SK-N-SH (cell line): ENCODE measurements around the gene KCND3. TPM values are rescaled to one million over a fixed set of nuclear protein-coding genes. Genes with fewer than 3 reads are reported as not detected.

Experiments
- CTCF ChIA-PET: fragments of 300-600, 350-600 bp; formaldehyde crosslinking; extraction: SDS; loops from one replicate; lab custom pipeline; 2021; lab: Yijun Ruan, JAX
- POLR2A ChIA-PET: fragments of 350-600 bp; sonication (Branson Sonifier 250); formaldehyde crosslinking; extraction: SDS; loops from one replicate; lab custom pipeline; 2020; ENCODE audit warnings: antibody characterized with exemption, inconsistent platforms; lab: Yijun Ruan, JAX
- DNase-seq: peaks from one replicate; pipeline ENCODE4 v3.0.0; 2012
- H2AFZ ChIP-seq: fragments of 200-600 bp; sonication (generic); 2 replicates; pipeline ENCODE4 v1.8.1; 2016; ENCODE audit warnings: antibody characterized with exemption, mild to moderate bottlenecking, low read depth
- H3F3A ChIP-seq: fragments of 200-600 bp; sonication (generic); replicated peaks from 2 replicates; pipeline ENCODE3; 2016; ENCODE audit warnings: antibody characterized with exemption, mild to moderate bottlenecking; ENCODE audit not compliant: insufficient read depth
- H3K27ac ChIP-seq, 2 experiments: fragments of 200-500 bp in 1 of 2; fragments of 200-600 bp in 1 of 2; sonication (Bioruptor generic) in 1 of 2; sonication (generic), shearing (Covaris generic) in 1 of 2; 2 replicates each; pipeline versions ENCODE4 v1.5.1 to v1.6.1; 2014 to 2016; ENCODE audit warnings: low read depth in 2 of 2, inconsistent platforms in 1 of 2, low read length in 1 of 2, mild to moderate bottlenecking in 1 of 2, mixed read lengths in 1 of 2
- H3K27me3 ChIP-seq: fragments of 200-600 bp; sonication (generic), shearing (Covaris generic); 2 replicates; pipeline ENCODE4 v1.6.1; 2016; ENCODE audit warnings: mixed run types; ENCODE audit not compliant: insufficient read depth
- H3K36me3 ChIP-seq, 2 experiments: fragments of 200-500 bp in 1 of 2; fragments of 200-600 bp in 1 of 2; sonication (Bioruptor generic) in 1 of 2; sonication (generic) in 1 of 2; replicated peaks in 1 of 2; 2 replicates each; pipeline versions ENCODE3 to v1.5.1; 2014 to 2016; ENCODE audit warnings: low read length in 1 of 2, mild to moderate bottlenecking in 1 of 2; ENCODE audit not compliant: insufficient read depth in 2 of 2, control insufficient read depth in 1 of 2
- H3K4me1 ChIP-seq, 2 experiments: fragments of 200-500 bp in 1 of 2; fragments of 200-600 bp in 1 of 2; sonication (Bioruptor generic) in 1 of 2; sonication (generic), shearing (Covaris generic) in 1 of 2; 2 replicates each; pipeline versions ENCODE4 v1.5.1 to v1.6.1; 2014 to 2016; ENCODE audit warnings: low read depth in 1 of 2, low read length in 1 of 2, mixed run types in 1 of 2; ENCODE audit not compliant: insufficient read depth in 2 of 2, control insufficient read depth in 1 of 2
- H3K4me2 ChIP-seq: fragments of 200-600 bp; sonication (generic), shearing (Covaris generic); 2 replicates; pipeline ENCODE4 v1.6.1; 2017; ENCODE audit warnings: mixed run types
- H3K4me3 ChIP-seq, 2 experiments: fragments of 200-500 bp in 1 of 2; fragments of 200-600 bp in 1 of 2; sonication (Bioruptor generic) in 1 of 2; sonication (generic), shearing (Covaris generic) in 1 of 2; 2 replicates each; pipeline versions ENCODE4 v1.5.1 to v1.8.1; 2014 to 2016; ENCODE audit warnings: low read depth in 2 of 2, inconsistent platforms in 1 of 2, low read length in 1 of 2, mild to moderate bottlenecking in 1 of 2, mixed read lengths in 1 of 2, moderate library complexity in 1 of 2
- H3K79me2 ChIP-seq: fragments of 200-600 bp; sonication (generic); 2 replicates; pipeline ENCODE4 v1.8.1; 2017; ENCODE audit warnings: mild to moderate bottlenecking; ENCODE audit not compliant: insufficient read depth
- H3K9ac ChIP-seq: fragments of 200-600 bp; sonication (generic); 2 replicates; pipeline ENCODE4 v1.6.1; 2017; ENCODE audit warnings: mixed run types
- H3K9me2 ChIP-seq: fragments of 200-600 bp; sonication (generic); 2 replicates; pipeline ENCODE4 v1.6.1; 2017; ENCODE audit warnings: mixed run types
- H3K9me3 ChIP-seq: fragments of 200-600 bp; sonication (generic); 2 replicates; pipeline ENCODE4 v1.6.1; 2017; ENCODE audit warnings: mixed run types, mild to moderate bottlenecking, moderate library complexity
- H4K20me1 ChIP-seq: fragments of 200-600 bp; sonication (generic); 2 replicates; pipeline ENCODE4 v1.6.1; 2017; ENCODE audit warnings: mild to moderate bottlenecking, mixed run types; ENCODE audit not compliant: insufficient read depth
- CHD2 ChIP-seq: fragments of 150-350 bp; IDR thresholded peaks from 2 replicates; pipeline ENCODE4 v1.6.1; 2018; ENCODE audit warnings: low read length; ENCODE audit not compliant: partially characterized antibody
- ELF1 ChIP-seq: IDR thresholded peaks from 2 replicates; pipeline ENCODE4 v1.4.0; 2012
- FOSL2 ChIP-seq: IDR thresholded peaks from 2 replicates; pipeline ENCODE4 v1.4.0; 2012; ENCODE audit warnings: low read depth, mild to moderate bottlenecking, moderate library complexity, borderline replicate concordance
- FOXJ3 ChIP-seq: sonication (generic); formaldehyde crosslinking; IDR thresholded peaks from 2 replicates; pipeline ENCODE4 v1.5.1; 2020; ENCODE audit warnings: mild to moderate bottlenecking, missing genetic modification reagents
- FOXM1 ChIP-seq: IDR thresholded peaks from 2 replicates; pipeline ENCODE4 v1.4.0; 2012; ENCODE audit warnings: low read depth, mild to moderate bottlenecking
- GATA2 ChIP-seq: sonication (generic); formaldehyde crosslinking; IDR thresholded peaks from 2 replicates; pipeline ENCODE4 v1.5.0; 2020; ENCODE audit warnings: mild to moderate bottlenecking, missing genetic modification reagents
- IRF3 ChIP-seq: fragments of 150-350 bp; IDR thresholded peaks from 2 replicates; pipeline ENCODE4 v1.6.1; 2016; ENCODE audit warnings: mild to moderate bottlenecking, low read depth, low read length
- MEF2A ChIP-seq: IDR thresholded peaks from 2 replicates; pipeline ENCODE4 v1.4.0; 2012; ENCODE audit warnings: low read depth, borderline replicate concordance
- MXI1 ChIP-seq: IDR thresholded peaks from 2 replicates; pipeline ENCODE4 v1.6.1; 2012; ENCODE audit warnings: mild to moderate bottlenecking, low read depth, low read length, improper control_type of control experiment
- NFIC ChIP-seq: IDR thresholded peaks from 2 replicates; pipeline ENCODE4 v1.4.0; 2012; ENCODE audit warnings: borderline replicate concordance
- NRF1 ChIP-seq: IDR thresholded peaks from 2 replicates; pipeline ENCODE4 v1.6.1; 2012; ENCODE audit warnings: low read depth, mild to moderate bottlenecking, low read length
- POLR2AphosphoS5 ChIP-seq: IDR thresholded peaks from 2 replicates; pipeline ENCODE4 v1.6.1; 2012; ENCODE audit warnings: low read depth, low read length
- RCOR1 ChIP-seq: fragments of 150-350 bp; IDR thresholded peaks from 2 replicates; pipeline ENCODE4 v1.6.1; 2017; ENCODE audit warnings: antibody characterized with exemption, low read length
- RFX5 ChIP-seq: IDR thresholded peaks from 2 replicates; pipeline ENCODE4 v1.6.1; 2012; ENCODE audit warnings: mild to moderate bottlenecking, improper control_type of control experiment, low read length
- RXRA ChIP-seq: IDR thresholded peaks from 2 replicates; pipeline ENCODE4 v1.4.0; 2012; ENCODE audit warnings: low read depth, mild to moderate bottlenecking, borderline replicate concordance
- YY1 ChIP-seq: IDR thresholded peaks from 2 replicates; pipeline ENCODE4 v1.4.0; 2012; ENCODE audit warnings: low read depth, mild to moderate bottlenecking
- WGBS: methylation state at CpG from one replicate; pipeline ENCODE4 v1.1.6; 2017; ENCODE audit warnings: low lambda C conversion rate; 5-methylcytosine and 5-hydroxymethylcytosine counted together
- polyA plus RNA-seq, 3 experiments: library from polyadenylated mRNA; depleted of rRNA; stranded (reverse); fragments of >200 nt; gene quantifications; 2 replicates each; pipeline ENCODE4 v1.2.3, GENCODE V29; 2012
- TF ChIP-seq, protein P1 (sequence below): IDR thresholded peaks from 2 replicates; pipeline ENCODE4; 2012

KCND3 gene
- polyA plus RNA-seq, 1 of the 3 experiments (the other 2 are of a cell fraction): not detected

DNA sequence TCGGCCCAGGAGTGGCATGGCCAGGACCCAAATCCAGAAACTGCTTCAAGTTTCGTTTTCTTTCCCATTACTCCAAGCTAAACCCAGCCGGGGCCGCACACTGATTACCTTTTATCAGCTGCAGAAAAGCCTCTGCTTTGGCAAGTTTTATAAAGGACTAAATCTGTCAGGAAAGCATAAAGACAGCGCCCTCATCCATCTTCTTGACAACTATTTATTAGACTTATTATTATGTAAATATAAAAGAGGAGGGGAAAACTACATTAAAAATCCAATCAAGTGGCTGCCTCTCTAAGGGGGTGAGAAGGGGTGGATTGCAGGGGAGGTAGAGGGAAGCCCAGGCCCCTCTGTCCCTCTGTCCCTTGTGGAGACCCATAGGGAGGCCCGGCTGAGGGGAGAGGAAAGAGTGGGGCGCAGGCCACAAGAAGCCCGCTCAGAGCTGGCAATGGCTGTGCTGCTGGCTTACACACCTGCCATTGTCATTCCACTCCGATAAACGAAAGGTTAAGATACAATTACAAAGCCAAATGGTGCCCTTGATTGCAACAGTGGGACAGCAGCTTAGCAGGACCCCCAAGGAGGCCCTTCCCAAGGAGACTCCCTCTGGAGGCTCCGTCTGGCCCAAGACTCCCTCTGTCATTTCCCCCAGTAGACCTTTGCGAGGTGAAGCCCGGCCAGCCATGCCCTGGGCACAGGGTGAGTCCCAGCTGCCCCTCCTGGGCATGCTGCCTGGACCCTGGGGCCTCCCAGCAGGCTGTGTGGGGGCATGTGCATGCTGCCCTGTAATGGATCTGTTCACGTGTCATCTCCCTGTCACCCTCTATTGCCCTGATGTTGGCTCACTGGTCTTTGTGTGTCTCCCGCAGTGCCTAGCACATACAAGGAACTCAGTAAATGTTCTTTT lies 45.4 kb downstream of the KCND3 start:
- no peak overlapping the region for H2AFZ ChIP-seq
- ChIA-PET CTCF (no interaction called here), POLR2A (no interaction called here)
- no peak for DNase-seq
- H3K79me2 ChIP-seq: no peaks in the 10 kb centered on the region
- WGBS: 56% methylated on average over 12 of the region's 15 CpGs
- H3K4me2 ChIP-seq: no peak overlapping the region
- no peaks in the 10 kb centered on the region for H4K20me1 ChIP-seq
- H3F3A ChIP-seq: no peaks in the 10 kb centered on the region
- no peaks in the 10 kb centered on the region for H3K27me3 ChIP-seq
- peaks cover 0 to 9% of the 10 kb centered on the region in 2 experiments; a peak in 1 of 4 replicates for H3K4me1 ChIP-seq
- H3K4me3 ChIP-seq: no peak overlapping the region
- no peaks in the 10 kb centered on the region for H3K9me3 ChIP-seq
- TF ChIP-seq RXRA (no peak), MXI1 (no peak), POLR2AphosphoS5 (no peak), NFIC (no peak), FOSL2 (no peak), YY1 (no peak), RFX5 (no peak), ELF1 (no peak), GATA2 (CRISPR knock-in tag) (no peak), FOXJ3 (CRISPR knock-in tag) (no peak), MEF2A (no peak), CHD2 (no peak), RCOR1 (no peak), IRF3 (no peak), NRF1 (no peak), FOXM1 (no peak)
- TF ChIP-seq, protein P1, sequence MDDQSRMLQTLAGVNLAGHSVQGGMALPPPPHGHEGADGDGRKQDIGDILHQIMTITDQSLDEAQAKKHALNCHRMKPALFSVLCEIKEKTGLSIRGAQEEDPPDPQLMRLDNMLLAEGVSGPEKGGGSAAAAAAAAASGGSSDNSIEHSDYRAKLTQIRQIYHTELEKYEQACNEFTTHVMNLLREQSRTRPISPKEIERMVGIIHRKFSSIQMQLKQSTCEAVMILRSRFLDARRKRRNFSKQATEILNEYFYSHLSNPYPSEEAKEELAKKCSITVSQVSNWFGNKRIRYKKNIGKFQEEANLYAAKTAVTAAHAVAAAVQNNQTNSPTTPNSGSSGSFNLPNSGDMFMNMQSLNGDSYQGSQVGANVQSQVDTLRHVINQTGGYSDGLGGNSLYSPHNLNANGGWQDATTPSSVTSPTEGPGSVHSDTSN: no peak
- TF ChIP-seq, all 33 proteins: peak for 0
- Histone ChIP-seq H3K9me2 (no peaks in the 10 kb centered on the region), H3K36me3 (no peaks in the 10 kb centered on the region), H3K27ac (no peak overlapping the region), H3K9ac (no peak overlapping the region)

DNA sequence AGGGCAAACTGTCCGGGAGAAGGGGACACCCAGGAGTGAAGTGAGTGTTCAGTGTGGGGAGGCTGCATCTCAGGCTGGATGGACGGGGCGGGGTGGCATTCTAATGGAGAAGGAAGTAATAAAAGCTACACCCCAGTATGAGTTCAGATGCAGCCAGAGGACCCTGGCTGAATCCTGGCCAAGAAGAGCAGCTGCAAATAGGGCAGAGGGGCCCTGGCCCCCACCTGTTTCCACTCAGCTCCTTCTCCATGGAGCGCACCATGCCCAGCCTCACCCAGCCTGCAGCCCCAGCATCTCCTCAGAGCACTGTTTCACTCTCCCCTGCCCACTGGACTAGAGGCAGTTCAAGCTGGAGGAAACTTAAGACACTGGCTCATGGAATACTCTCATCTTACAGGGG lies 46.4 kb downstream of the KCND3 start:
- Histone ChIP-seq H3K27ac (no peak overlapping the region), H3K36me3 (no peaks in the 10 kb centered on the region), H3K27me3 (no peaks in the 10 kb centered on the region), H3K79me2 (no peaks in the 10 kb centered on the region), H2AFZ (no peak overlapping the region), H3K4me1 (peaks cover 0 to 4% of the 10 kb centered on the region in 2 experiments; a peak in 1 of 4 replicates), H3K4me3 (no peak overlapping the region), H3K4me2 (no peak overlapping the region), H4K20me1 (no peaks in the 10 kb centered on the region), H3K9ac (no peak overlapping the region), H3K9me3 (no peaks in the 10 kb centered on the region), H3K9me2 (no peaks in the 10 kb centered on the region), H3F3A (no peaks in the 10 kb centered on the region)
- no peak for DNase-seq
- no peak for TF ChIP-seq ELF1
- ChIA-PET POLR2A (no interaction called here), CTCF (no interaction called here)
- 35% methylated on average over 4 of the region's 4 CpGs for WGBS
